Measurements from ENCODE around the gene GMDS. TPM values are rescaled to one million over a fixed set of nuclear protein-coding genes. Genes with fewer than 3 reads are reported as not detected.

GMDS gene
- total RNA-seq, 1 experiment from 2014 or later, result 23.6 TPM

- DNase-seq (ENCODE audit: low spot score), result peak; percentile 21
These were observed 257.8 kb downstream of the GMDS start for GRCh38 chr6:1987640-1988039.

GRCh38 chr6:1986454-1987243 is 258.8 kb downstream of the GMDS start:
- no peak for DNase-seq (ENCODE audit: low spot score)

- no peak for DNase-seq (ENCODE audit: low spot score)
These were observed 260.9 kb downstream of the GMDS start for GRCh38 chr6:1984346-1984994.

GRCh38 chr6:1983850-1984249 is 261.6 kb downstream of the GMDS start:
- no peak for DNase-seq (ENCODE audit: low spot score)

GRCh38 chr6:1972962-1973361 is 272.4 kb downstream of the GMDS start:
- DNase-seq (ENCODE audit: low spot score), result no peak

GRCh38 chr6:1971612-1972011 is 273.8 kb downstream of the GMDS start:
- DNase-seq (ENCODE audit: low spot score), result no peak

- no peak for DNase-seq (ENCODE audit: low spot score)
These were observed 275.2 kb downstream of the GMDS start for GRCh38 chr6:1970151-1970561.

- DNase-seq (ENCODE audit: low spot score), result no peak
These were observed 278.7 kb downstream of the GMDS start for GRCh38 chr6:1966713-1967112.

GRCh38 chr6:1965596-1966224 is 279.7 kb downstream of the GMDS start:
- DNase-seq (ENCODE audit: low spot score), result no peak

GRCh38 chr6:1963596-1963995 is 281.8 kb downstream of the GMDS start:
- DNase-seq (ENCODE audit: low spot score), result no peak

- no peak for DNase-seq (ENCODE audit: low spot score)
These were observed 283.2 kb downstream of the GMDS start for GRCh38 chr6:1962201-1962600.

GRCh38 chr6:1960486-1961142 is 284.8 kb downstream of the GMDS start:
- no peak for DNase-seq (ENCODE audit: low spot score)

GRCh38 chr6:1958257-1958656 is 287.1 kb downstream of the GMDS start:
- DNase-seq (ENCODE audit: low spot score), result no peak

GRCh38 chr6:1957746-1958145 is 287.7 kb downstream of the GMDS start:
- no peak for DNase-seq (ENCODE audit: low spot score)

- peak; percentile 86 for DNase-seq (ENCODE audit: low spot score)
These were observed 292.6 kb downstream of the GMDS start for GRCh38 chr6:1952740-1953360.

GRCh38 chr6:1950631-1951030 is 294.8 kb downstream of the GMDS start:
- no peak for DNase-seq (ENCODE audit: low spot score)

- DNase-seq (ENCODE audit: low spot score), result no peak
These were observed 295.9 kb downstream of the GMDS start for GRCh38 chr6:1949538-1949937.

- DNase-seq (ENCODE audit: low spot score), result no peak
These were observed 297.5 kb downstream of the GMDS start for GRCh38 chr6:1947922-1948321.

GRCh38 chr6:1946583-1946982 is 298.8 kb downstream of the GMDS start:
- no peak for DNase-seq (ENCODE audit: low spot score)

- DNase-seq (ENCODE audit: low spot score), result no peak
These were observed 300.1 kb downstream of the GMDS start for GRCh38 chr6:1945235-1945832.

- DNase-seq (ENCODE audit: low spot score), result no peak
These were observed 302.6 kb downstream of the GMDS start for GRCh38 chr6:1942834-1943233.

GRCh38 chr6:1941534-1941933 is 303.9 kb downstream of the GMDS start:
- no peak for DNase-seq (ENCODE audit: low spot score)
